ENCODE data around the gene OR10G2.

- TF ChIP-seq CTCF (IDR thresholded peaks at IDR 0.05; ENCODE audit: insufficient read depth, low read length) (no peak), SPI1 (IDR thresholded peaks at IDR 0.05; ENCODE audit: borderline replicate concordance, low read depth) (no peak), GABPA (IDR thresholded peaks at IDR 0.05; ENCODE audit: low read depth) (no peak)
These were observed 8.1 kb downstream of the OR10G2 start for GRCh38 chr14:21626491-21627230.
